ENCODE results near the gene PRSS22. TPM values are rescaled to one million over a fixed set of nuclear protein-coding genes. Genes with fewer than 3 reads are reported as not detected.

Gene PRSS22
- total RNA-seq, 1 experiment from 2014 or later: 0.80 TPM

DNA sequence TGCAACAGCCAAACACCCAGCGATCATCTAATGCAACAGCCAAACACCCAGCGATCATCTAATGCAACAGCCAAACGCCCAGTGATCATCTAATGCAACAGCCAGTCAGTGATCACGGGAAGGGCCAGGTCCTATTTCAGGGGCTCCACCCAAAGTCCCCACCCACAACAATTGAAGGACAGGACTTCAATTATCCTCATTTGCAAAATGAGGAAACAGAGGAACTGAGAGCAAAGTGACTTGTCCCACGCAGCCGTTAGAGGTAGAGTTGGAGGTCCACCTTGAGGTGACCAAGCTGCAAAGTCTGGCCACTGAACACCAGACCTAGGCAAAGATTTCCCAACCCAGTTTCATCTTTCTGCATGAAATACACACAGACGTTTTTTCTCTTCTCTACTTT, 24.2 kb downstream of the PRSS22 start:
- no peak for DNase-seq
- Histone ChIP-seq H3K36me3 (replicated peaks; ENCODE audit: control insufficient read depth, insufficient read depth, low read length) (no peaks in the 10 kb centered on the region), H3K4me3 (ENCODE audit: insufficient read depth, low read depth, low read length) (no peak overlapping the region), H3K27me3 (ENCODE audit: control insufficient read depth, insufficient read depth, low read length) (no peaks in the 10 kb centered on the region)

DNA sequence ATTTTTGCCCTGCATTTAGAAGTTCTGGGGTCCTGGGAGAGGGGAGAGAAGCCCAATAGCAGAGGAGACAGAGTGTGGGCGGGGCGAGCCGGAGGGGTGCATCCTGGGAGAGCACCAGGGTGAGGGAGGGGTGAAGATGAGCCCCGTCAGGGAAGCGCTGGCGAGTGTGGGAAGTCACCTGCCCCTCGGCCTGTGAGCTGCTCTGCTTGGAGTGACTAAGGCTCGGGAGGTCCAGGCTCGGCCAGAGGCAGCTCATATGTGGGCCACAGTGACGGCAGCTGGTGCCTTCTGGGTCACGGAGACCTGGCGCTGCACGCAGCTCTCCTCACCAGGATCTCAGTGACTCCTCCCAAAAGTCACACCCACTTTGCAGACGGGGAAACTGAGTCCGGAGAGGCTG, 26.8 kb downstream of the PRSS22 start:
- no peak overlapping the region for H3K4me3 ChIP-seq (ENCODE audit: insufficient read depth, low read depth, low read length)
- no peaks in the 10 kb centered on the region for H3K27me3 ChIP-seq (ENCODE audit: control insufficient read depth, insufficient read depth, low read length)
- DNase-seq: peak; percentile 57
- no peaks in the 10 kb centered on the region for H3K36me3 ChIP-seq (replicated peaks; ENCODE audit: control insufficient read depth, insufficient read depth, low read length)

DNA sequence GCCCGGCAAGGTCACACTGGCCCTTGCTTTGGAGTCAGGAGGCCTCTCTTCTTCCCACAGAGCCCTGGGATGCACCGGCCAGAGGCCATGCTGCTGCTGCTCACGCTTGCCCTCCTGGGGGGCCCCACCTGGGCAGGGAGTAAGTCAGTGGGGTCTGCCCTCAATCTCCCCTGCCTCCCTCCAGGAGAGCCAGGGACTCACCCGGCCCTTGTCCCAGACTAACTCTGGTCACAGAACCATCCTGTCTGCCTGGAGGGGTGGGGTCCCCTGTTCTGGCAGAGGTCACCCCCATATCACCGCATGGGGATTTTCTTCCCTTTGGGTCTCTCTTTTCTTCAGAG, 27.6 kb downstream of the PRSS22 start:
- no peaks in the 10 kb centered on the region for H3K36me3 ChIP-seq (replicated peaks; ENCODE audit: control insufficient read depth, insufficient read depth, low read length)
- DNase-seq: peak; percentile 42
- H3K27me3 ChIP-seq (ENCODE audit: control insufficient read depth, insufficient read depth, low read length): no peaks in the 10 kb centered on the region
- H3K4me3 ChIP-seq (ENCODE audit: insufficient read depth, low read depth, low read length): no peak overlapping the region

DNA sequence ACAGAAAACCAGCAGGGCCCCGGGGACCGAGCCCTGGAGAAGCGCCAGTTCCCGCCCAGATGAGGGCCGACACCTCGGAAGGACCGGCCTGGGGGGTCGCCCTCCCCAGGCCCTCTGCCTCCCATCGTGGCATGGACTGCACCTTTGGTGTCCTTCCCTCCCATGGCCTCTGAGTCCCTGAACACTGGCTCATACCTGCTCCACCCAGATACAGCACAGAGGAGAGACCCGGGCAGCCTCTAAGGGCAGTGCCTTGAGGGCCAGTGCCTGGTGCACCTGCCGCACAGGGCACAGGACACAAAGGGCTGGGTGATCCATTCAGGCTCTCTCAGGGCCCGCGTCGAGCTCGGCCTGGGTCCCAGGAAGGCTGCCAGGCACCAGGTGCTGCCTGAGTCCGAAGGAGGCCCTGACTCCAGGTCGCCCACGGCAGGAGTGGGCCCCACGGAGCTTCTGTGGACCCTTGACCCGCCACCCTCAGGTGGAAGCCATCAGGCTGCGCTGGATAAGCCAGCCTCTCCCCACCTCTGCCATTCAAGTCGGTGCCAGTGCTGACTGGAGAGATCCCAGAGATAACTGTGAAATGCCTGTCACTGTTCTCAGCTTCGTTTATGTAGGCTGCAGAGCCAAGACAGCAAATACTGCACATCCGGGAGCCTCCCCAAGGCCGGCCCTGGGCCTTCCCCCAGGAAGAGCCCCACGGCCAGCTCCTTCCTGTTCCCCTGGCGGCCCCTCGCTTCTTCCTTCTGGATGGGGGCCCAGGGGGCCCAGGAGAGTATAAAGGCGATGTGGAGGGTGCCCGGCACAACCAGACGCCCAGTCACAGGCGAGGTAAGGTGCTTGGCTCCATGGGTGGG, 28.2 kb downstream of the PRSS22 start, which contains the start of gene ZG16B:
TSS of gene ZG16B (plus strand) at position 803 of the 854 bp plus-strand sequence. CDS start 139 bp downstream, outside the sequence.
- Histone ChIP-seq H3K4me3 (ENCODE audit: insufficient read depth, low read depth, low read length) (no peak within 1 kb of the TSS), H3K36me3 (replicated peaks; ENCODE audit: control insufficient read depth, insufficient read depth, low read length) (no peaks in the 10 kb centered on the region), H3K27me3 (ENCODE audit: control insufficient read depth, insufficient read depth, low read length) (no peaks in the 10 kb centered on the region)
- DNase-seq: peak; percentile 46

DNA sequence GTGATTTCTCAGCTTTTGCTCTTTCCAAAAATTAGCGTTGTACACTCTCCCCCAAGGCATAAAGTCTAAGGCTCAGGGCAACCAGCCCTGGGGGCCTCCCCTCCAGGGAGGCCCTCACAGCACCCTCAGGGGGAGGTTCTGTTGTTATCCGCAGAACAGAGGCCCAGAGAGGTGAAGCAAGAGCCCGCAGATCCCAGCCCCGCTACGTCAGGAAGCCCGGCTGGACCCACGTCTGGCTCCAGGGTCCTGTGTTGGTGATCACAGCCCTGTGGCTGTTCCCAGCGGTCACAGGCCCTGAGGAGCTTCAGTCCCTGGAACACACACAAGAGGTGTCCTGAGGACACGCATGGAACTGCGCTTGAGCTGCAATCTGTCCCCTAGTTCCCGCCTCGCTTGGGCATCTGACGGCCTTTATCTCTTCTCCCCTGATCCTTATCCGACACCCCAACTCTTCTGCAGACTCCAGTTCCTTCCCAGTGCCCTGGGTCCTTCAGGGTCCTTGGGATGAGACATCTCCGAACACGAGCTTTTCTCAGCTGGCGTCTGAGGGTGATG, 29.0 kb downstream of the PRSS22 start:
- DNase-seq: peak; percentile 43
- H3K27me3 ChIP-seq (ENCODE audit: control insufficient read depth, insufficient read depth, low read length): no peaks in the 10 kb centered on the region
- H3K36me3 ChIP-seq (replicated peaks; ENCODE audit: control insufficient read depth, insufficient read depth, low read length): no peaks in the 10 kb centered on the region
- H3K4me3 ChIP-seq (ENCODE audit: insufficient read depth, low read depth, low read length): no peak overlapping the region

DNA sequence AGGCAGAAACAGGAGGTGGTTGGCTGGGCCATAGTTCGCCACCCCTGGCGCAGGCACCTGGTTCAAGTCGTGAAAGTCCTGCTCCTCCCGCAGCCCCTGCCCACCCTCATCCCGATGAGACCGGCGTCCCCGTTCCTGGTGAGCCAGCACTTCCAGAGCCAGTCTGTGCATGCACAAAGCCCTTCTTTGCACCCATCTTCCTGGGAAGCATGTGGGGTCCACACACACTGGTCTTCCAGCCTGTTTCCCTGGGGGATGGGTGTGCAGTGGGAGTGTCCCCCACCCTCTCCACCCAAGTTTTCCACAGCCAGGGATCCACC, 29.5 kb downstream of the PRSS22 start:
- peak; percentile 35 for DNase-seq
- H3K4me3 ChIP-seq (ENCODE audit: insufficient read depth, low read depth, low read length): no peak overlapping the region
- H3K27me3 ChIP-seq (ENCODE audit: control insufficient read depth, insufficient read depth, low read length): no peaks in the 10 kb centered on the region
- H3K36me3 ChIP-seq (replicated peaks; ENCODE audit: control insufficient read depth, insufficient read depth, low read length): no peaks in the 10 kb centered on the region

DNA sequence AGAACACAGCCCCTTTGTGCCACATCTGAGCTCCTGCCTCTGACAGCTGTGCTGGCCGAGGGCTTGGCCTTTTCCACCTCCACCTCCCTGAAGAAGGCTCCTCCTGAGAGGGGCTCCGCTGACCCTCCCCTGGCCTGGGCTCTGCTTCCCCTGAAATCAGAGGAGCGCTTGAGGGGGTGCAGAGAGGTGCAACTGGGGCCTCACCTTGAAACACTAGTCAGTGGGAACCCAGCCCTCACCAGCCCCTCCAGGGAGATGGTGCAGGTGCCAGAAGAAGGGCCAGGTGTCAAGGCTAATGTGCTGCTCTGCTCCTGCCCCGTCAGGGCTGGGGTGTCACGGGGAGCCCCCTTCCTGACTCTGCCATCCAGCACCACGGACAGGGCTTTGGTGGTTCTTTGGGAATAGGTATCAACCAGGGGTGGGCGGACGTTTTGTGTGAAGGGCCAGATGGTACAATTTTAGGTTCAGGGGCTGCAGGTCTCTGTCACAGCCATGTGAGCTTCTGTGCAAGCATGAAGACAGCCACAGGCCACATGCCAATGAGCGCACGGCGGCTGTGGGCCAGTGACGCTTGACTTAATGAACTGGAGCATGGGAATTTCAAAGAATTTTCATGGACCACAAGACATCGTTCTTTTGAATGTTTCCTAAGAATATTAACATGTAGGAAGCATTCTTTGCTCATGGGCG, 30.0 kb downstream of the PRSS22 start:
- Histone ChIP-seq H3K27me3 (ENCODE audit: control insufficient read depth, insufficient read depth, low read length) (no peaks in the 10 kb centered on the region), H3K4me3 (ENCODE audit: insufficient read depth, low read depth, low read length) (no peak overlapping the region), H3K36me3 (replicated peaks; ENCODE audit: control insufficient read depth, insufficient read depth, low read length) (no peaks in the 10 kb centered on the region)
- peak; percentile 79 for DNase-seq

DNA sequence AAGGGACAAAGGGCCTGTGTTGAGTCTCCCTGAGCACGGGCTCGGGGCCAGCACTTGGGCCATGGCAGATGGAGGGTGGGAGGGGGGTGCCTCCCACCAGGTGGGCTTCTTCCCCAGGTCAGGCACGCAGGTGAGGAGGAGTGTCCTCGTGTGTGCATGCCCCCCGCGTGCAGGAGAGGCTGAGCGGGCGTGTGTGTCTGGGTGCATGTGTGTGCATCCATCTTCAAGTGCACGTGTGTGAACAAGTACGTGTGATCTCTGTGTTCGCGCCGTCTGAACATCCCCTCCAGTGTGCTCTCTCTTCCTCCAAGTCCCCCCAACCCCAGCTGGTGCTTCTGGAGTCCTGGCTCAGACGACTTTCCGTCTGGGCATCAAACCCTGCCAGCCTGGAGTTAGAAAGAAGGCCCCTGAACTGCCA, 30.6 kb downstream of the PRSS22 start:
- no peak overlapping the region for H3K4me3 ChIP-seq (ENCODE audit: insufficient read depth, low read depth, low read length)
- no peaks in the 10 kb centered on the region for H3K36me3 ChIP-seq (replicated peaks; ENCODE audit: control insufficient read depth, insufficient read depth, low read length)
- DNase-seq: peak; percentile 29
- no peaks in the 10 kb centered on the region for H3K27me3 ChIP-seq (ENCODE audit: control insufficient read depth, insufficient read depth, low read length)

DNA sequence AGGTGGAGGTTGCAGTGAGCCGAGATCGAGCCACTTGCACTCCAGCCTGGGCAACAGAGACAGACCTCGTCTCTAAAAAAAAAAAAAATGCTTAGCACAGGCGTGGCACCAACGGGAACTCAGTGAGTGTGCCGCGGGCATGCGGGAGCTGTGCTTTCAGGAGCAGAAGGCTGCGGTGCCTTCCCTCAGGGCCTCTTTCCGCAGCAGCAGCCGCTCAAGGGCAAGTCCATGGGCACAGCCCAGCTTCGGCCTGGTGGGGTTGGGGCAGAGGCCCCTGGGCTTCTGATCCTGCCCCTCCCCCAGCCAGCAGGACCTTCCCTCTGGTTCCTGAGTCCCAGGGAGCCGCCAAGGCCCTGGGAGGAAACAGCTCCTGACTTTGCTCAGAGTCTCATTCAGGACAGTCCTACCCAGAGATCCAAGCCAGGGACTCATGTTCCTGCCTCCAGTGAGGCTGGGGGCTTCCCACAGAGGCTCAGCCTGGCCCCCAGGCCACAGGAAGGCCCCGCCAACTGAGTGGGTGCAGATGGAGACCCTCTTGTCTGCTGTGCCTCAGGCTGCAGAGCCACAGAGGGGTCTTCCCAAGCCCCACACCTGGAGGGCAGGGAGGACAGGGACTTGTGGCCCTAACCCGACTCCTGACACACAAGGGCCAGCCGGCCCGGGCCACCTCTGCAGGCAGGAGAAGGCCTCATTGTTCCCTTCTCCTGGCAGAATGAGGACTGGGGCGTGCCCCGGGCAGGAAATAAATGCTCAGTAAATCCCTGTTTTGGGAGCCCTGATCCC, 31.2 kb downstream of the PRSS22 start:
- Histone ChIP-seq H3K27me3 (ENCODE audit: control insufficient read depth, insufficient read depth, low read length) (no peaks in the 10 kb centered on the region), H3K4me3 (ENCODE audit: insufficient read depth, low read depth, low read length) (no peak overlapping the region), H3K36me3 (replicated peaks; ENCODE audit: control insufficient read depth, insufficient read depth, low read length) (no peaks in the 10 kb centered on the region)
- DNase-seq: peak; percentile 58

DNA sequence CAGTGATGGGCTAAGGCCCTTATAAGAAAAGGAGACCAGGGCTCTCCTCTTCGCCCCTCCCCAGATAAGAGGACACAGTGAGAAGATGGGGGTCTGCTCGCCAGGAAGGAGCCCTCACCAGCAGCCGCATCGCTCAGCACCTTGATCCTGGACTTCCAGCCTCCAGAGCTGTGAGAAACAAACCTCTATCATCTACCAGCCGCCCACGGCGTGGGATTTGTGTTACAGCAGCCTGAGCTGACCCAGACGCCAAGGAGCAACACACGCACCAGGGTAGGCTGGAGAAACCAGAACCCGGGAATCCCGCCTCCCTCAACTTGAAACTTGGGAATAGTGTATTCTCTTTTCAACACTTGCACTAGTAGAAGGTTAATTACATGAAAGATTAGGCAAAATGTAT, 32.1 kb downstream of the PRSS22 start:
- H3K27me3 ChIP-seq (ENCODE audit: control insufficient read depth, insufficient read depth, low read length): no peaks in the 10 kb centered on the region
- peak; percentile 28 for DNase-seq
- H3K36me3 ChIP-seq (replicated peaks; ENCODE audit: control insufficient read depth, insufficient read depth, low read length): no peaks in the 10 kb centered on the region
- H3K4me3 ChIP-seq (ENCODE audit: insufficient read depth, low read depth, low read length): no peak overlapping the region

DNA sequence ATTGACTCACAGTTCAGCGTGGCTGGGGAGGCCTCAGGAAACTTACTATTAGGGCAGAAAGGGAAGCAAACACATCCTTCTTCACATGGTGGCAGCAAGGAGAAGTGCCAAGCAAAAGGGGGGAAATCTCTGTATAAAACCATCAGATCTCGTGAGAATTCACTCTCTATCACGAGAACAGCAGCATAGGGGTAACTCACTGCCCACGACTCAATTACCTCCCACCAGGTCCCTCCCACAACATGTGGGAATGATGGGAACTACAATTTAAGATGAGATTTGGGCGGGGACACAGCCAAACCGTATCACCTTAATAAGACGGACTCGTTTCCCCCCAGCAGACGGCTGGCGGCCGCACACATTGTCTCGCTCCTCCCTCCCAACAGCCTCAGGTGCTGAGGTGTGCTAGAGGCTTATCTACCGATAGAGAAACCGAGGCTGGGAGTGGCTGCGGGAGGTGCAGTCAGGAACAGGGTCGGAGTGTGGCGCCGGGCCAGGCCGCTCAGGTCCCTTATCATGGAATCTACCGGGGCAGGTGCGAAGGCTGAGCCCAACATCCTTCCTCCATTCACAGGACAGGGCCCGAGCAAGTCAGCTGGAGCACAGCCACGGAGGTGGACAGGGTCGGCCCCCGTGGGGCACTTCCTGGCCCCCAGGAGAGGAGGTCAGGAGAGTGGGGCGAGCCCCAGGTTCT, 32.8 kb downstream of the PRSS22 start:
- Histone ChIP-seq H3K27me3 (ENCODE audit: control insufficient read depth, insufficient read depth, low read length) (no peaks in the 10 kb centered on the region), H3K4me3 (ENCODE audit: insufficient read depth, low read depth, low read length) (no peak overlapping the region), H3K36me3 (replicated peaks; ENCODE audit: control insufficient read depth, insufficient read depth, low read length) (no peaks in the 10 kb centered on the region)
- peak; percentile 36 for DNase-seq

DNA sequence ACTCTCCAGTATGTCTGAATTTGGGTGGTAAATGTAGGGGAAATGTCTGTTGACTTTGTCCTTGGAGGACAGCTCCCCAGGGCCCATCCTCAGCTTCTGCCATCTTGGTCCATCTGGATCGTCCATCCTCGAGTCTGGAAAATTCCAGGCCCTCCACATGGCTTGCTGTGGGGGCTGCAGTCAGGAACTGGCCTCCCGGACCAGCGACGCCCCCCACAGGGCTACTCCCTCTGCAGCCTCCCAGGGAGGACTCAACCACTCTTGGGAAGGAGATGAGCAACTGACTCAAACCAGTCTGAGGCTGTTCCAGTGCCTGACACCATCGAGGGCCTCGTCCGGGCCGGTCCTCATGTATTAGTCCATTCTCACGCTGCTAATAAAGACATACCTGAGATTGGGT, 33.3 kb downstream of the PRSS22 start:
- Histone ChIP-seq H3K36me3 (replicated peaks; ENCODE audit: control insufficient read depth, insufficient read depth, low read length) (no peaks in the 10 kb centered on the region), H3K27me3 (ENCODE audit: control insufficient read depth, insufficient read depth, low read length) (no peaks in the 10 kb centered on the region), H3K4me3 (ENCODE audit: insufficient read depth, low read depth, low read length) (no peak overlapping the region)
- peak; percentile 47 for DNase-seq

DNA sequence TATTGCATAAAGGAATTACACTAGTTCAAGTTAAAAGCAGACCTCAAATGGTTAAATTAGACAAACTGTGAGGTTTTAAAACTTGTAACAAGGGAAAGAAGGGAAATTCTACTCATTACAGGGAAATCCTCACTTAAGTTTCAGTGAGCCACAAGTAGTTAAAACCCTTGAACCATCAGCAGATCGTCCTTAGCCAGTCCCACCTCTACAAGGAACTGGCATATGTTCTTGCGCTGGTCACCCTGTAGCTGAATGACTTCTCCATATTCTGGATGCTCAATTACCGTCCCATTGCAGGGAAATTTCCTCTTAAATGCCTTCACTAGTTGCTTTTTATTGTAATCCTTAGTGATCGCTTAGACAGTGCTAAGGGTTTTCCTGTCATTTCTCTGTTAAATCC, 35.5 kb downstream of the PRSS22 start:
- DNase-seq: no peak
- Histone ChIP-seq H3K27me3 (ENCODE audit: control insufficient read depth, insufficient read depth, low read length) (no peaks in the 10 kb centered on the region), H3K4me3 (ENCODE audit: insufficient read depth, low read depth, low read length) (no peak overlapping the region), H3K36me3 (replicated peaks; ENCODE audit: control insufficient read depth, insufficient read depth, low read length) (no peaks in the 10 kb centered on the region)

DNA sequence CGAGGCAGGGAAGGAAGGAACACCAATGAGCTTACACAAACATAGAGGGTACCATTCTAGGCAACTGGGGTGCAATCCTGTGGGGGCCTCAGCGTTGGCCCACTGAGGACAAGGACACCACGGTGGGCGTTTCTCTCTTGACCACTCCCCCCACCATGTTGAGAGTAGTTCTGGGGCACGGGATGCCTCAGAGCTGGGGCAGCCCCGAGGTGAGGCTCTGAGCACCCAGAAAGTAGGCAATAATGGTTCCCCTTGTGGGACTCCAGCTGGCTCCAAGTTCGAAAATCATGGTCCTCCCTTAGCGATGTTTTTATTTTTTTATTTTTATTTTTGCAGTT, 35.8 kb downstream of the PRSS22 start:
- Histone ChIP-seq H3K36me3 (replicated peaks; ENCODE audit: control insufficient read depth, insufficient read depth, low read length) (no peaks in the 10 kb centered on the region), H3K4me3 (ENCODE audit: insufficient read depth, low read depth, low read length) (no peak overlapping the region), H3K27me3 (ENCODE audit: control insufficient read depth, insufficient read depth, low read length) (no peaks in the 10 kb centered on the region)
- DNase-seq: peak; percentile 19

Data from H7 (cell line).